OCI-LY3 (cell line): ENCODE results near the gene ZNF200.

ENCODE experiments used
- EZH2phosphoT487 ChIP-seq: fragments of 200-600 bp; shearing (Covaris generic); IDR thresholded peaks from 2 replicates; pipeline ENCODE4 v1.6.1; 2018; ENCODE audit warnings: antibody characterized with exemption, mixed run types, low read depth
- TF ChIP-seq, protein P1 (sequence below): fragments of 200-600, 300-600 bp; sonication (generic); IDR thresholded peaks from 2 replicates; pipeline ENCODE4 v1.5.1; 2014; ENCODE audit warnings: antibody characterized with exemption, low read length, low read depth

DNA sequence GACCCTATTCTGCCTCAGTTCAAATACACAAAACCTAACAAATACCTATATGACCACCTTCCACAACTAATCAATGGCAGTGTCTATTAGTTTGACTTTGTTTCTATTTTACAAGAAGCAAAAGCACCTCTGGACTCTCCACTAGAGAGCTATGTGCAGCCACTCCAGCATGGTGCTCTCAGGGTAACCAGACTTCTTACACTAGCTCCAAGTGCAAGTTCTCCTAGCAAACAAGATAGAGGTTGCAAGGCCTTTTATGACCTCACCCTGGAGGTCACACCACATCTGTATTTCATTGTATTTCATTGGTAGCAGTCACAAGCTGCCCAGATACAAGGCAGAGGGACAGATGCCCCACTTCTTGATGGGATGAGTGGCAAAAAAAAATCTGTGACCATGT lies 40.0 kb upstream of the ZNF200 start:
- TF ChIP-seq, protein P1, sequence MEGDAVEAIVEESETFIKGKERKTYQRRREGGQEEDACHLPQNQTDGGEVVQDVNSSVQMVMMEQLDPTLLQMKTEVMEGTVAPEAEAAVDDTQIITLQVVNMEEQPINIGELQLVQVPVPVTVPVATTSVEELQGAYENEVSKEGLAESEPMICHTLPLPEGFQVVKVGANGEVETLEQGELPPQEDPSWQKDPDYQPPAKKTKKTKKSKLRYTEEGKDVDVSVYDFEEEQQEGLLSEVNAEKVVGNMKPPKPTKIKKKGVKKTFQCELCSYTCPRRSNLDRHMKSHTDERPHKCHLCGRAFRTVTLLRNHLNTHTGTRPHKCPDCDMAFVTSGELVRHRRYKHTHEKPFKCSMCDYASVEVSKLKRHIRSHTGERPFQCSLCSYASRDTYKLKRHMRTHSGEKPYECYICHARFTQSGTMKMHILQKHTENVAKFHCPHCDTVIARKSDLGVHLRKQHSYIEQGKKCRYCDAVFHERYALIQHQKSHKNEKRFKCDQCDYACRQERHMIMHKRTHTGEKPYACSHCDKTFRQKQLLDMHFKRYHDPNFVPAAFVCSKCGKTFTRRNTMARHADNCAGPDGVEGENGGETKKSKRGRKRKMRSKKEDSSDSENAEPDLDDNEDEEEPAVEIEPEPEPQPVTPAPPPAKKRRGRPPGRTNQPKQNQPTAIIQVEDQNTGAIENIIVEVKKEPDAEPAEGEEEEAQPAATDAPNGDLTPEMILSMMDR, result no peak
- TF ChIP-seq EZH2phosphoT487, result no peak
